GM12878 (cell line): ENCODE results near the gene IQGAP2. TPM values are rescaled to one million over a fixed set of nuclear protein-coding genes. Genes with fewer than 3 reads are reported as not detected.

Source experiments
- ATAC-seq: fragments of 200-7000 bp; cut with Tn5 transposase; 3 replicates; pipeline ENCODE4 v1.9.1; 2020; ENCODE audit warnings: mild to moderate bottlenecking, moderate library complexity
- BruUV-seq: library from RNA; stranded (reverse); fragments of 400-500 nt; replicated peaks from 2 replicates; lab custom pipeline; 2021; lab: Mats Ljungman, UMichigan
- CTCF ChIA-PET: fragments of 300-600 bp; sonication (Branson Sonifier 250); formaldehyde crosslinking; extraction: SDS; loops from one replicate; lab custom pipeline; 2021; ENCODE audit warnings: inconsistent platforms; lab: Yijun Ruan, JAX
- POLR2A ChIA-PET: fragments of 350-600 bp; formaldehyde crosslinking; extraction: SDS; loops from one replicate; lab custom pipeline; 2021; ENCODE audit warnings: inconsistent platforms; lab: Charles Lee
- RAD21 ChIA-PET: fragments of 300-600 bp; sonication (Branson Sonifier 250); formaldehyde crosslinking; loops from one replicate; lab custom pipeline; 2023; ENCODE audit warnings: antibody characterized with exemption; ENCODE audit not compliant: unreplicated experiment; lab: Charles Lee
- SMC1A ChIA-PET: fragments of 300-600 bp; sonication (Branson Sonifier 250); formaldehyde crosslinking; loops from one replicate; lab custom pipeline; 2023; ENCODE audit not compliant: unreplicated experiment, uncharacterized antibody; lab: Charles Lee
- DNase-seq: peaks from one replicate; pipeline ENCODE4 v3.0.0-alpha.2; 2011; ENCODE audit warnings: low read depth, low spot score
- FAIRE-seq: peaks from 3 replicates; lab custom pipeline; 2011; peaks lifted over from hg19 to GRCh38; lab: Jason Lieb, UNC
- H2AFZ ChIP-seq: 2 replicates; pipeline ENCODE4 v1.6.0; 2011; ENCODE audit warnings: low read depth, low read length, control low read depth; ENCODE audit not compliant: control insufficient read depth
- H3K27ac ChIP-seq: 2 replicates; pipeline ENCODE4 v1.5.1; 2011; ENCODE audit warnings: control low read depth; ENCODE audit not compliant: control insufficient read depth, insufficient read depth
- H3K27me3 ChIP-seq, 2 experiments: replicated peaks in 1 of 2; 2 replicates each; pipeline versions ENCODE4 v1.6.0 to v1.6.1; 2011; ENCODE audit warnings: low read length in 1 of 2; ENCODE audit not compliant: control insufficient read depth in 2 of 2, insufficient read depth in 2 of 2
- H3K36me3 ChIP-seq, 2 experiments: 2 replicates each; pipeline ENCODE4 v1.5.1; 2011; ENCODE audit warnings: low read length in 1 of 2; ENCODE audit not compliant: control insufficient read depth in 2 of 2, insufficient read depth in 2 of 2
- H3K4me1 ChIP-seq: 2 replicates; pipeline ENCODE4 v1.6.1; 2011; ENCODE audit warnings: mild to moderate bottlenecking, low read length, moderate library complexity, mixed read lengths; ENCODE audit not compliant: control insufficient read depth, insufficient read depth
- H3K4me2 ChIP-seq: 2 replicates; pipeline ENCODE4 v1.6.0; 2011; ENCODE audit warnings: control low read depth; ENCODE audit not compliant: control insufficient read depth, insufficient read depth
- H3K4me3 ChIP-seq: fragments of 200-600 bp; sonication (generic); 2 replicates; pipeline ENCODE4 v1.5.1; 2016
- H3K79me2 ChIP-seq: 2 replicates; pipeline ENCODE4 v1.6.0; 2011; ENCODE audit warnings: low read length; ENCODE audit not compliant: control insufficient read depth, insufficient read depth
- H3K9ac ChIP-seq: 2 replicates; pipeline ENCODE4 v1.8.0; 2011; ENCODE audit warnings: low read length, control low read depth, mixed read lengths; ENCODE audit not compliant: control insufficient read depth, insufficient read depth
- H3K9me3 ChIP-seq: replicated peaks from 3 replicates; pipeline ENCODE4 v1.5.1; 2011; ENCODE audit warnings: mild to moderate bottlenecking, low read length; ENCODE audit not compliant: control insufficient read depth, insufficient read depth
- H4K20me1 ChIP-seq: 2 replicates; pipeline ENCODE4 v1.6.0; 2011; ENCODE audit not compliant: control insufficient read depth, insufficient read depth
- BACH1 ChIP-seq: fragments of 450-650 bp; IDR thresholded peaks from 2 replicates; pipeline ENCODE4 v1.6.1; 2017; ENCODE audit warnings: mild to moderate bottlenecking, borderline replicate concordance
- BMI1 ChIP-seq: fragments of 450-650 bp; IDR thresholded peaks from 2 replicates; pipeline ENCODE4 v1.6.1; 2016; ENCODE audit warnings: mild to moderate bottlenecking, moderate library complexity, borderline replicate concordance
- HCFC1 ChIP-seq: fragments of 150-350 bp; IDR thresholded peaks from 2 replicates; pipeline ENCODE4 v1.6.1; 2014; ENCODE audit warnings: low read length
- IKZF2 ChIP-seq, 2 experiments: fragments of 450-650 bp; IDR thresholded peaks; 2 replicates each; pipeline ENCODE4 v1.6.1; 2017; ENCODE audit warnings: mild to moderate bottlenecking in 2 of 2, moderate library complexity in 2 of 2
- IRF5 ChIP-seq: fragments of 450-650 bp; IDR thresholded peaks from 2 replicates; pipeline ENCODE4 v1.6.1; 2017; ENCODE audit warnings: borderline replicate concordance
- JUND ChIP-seq: IDR thresholded peaks from 2 replicates; pipeline ENCODE4 v1.6.1; 2012; ENCODE audit warnings: low read depth, mild to moderate bottlenecking, low read length, improper control_type of control experiment, moderate library complexity
- MXI1 ChIP-seq: fragments of 150-350 bp; IDR thresholded peaks from 2 replicates; pipeline ENCODE4 v1.6.1; 2011; ENCODE audit warnings: low read depth, mild to moderate bottlenecking, inconsistent platforms, low read length, improper control_type of control experiment
- NR2F1 ChIP-seq: fragments of 450-650 bp; conservative IDR thresholded peaks from 2 replicates; pipeline ENCODE4 v1.6.1; 2017; ENCODE audit warnings: mild to moderate bottlenecking
- POU2F2 ChIP-seq: IDR thresholded peaks from 3 replicates; pipeline ENCODE4 v1.6.1; 2011; ENCODE audit warnings: low read depth, mild to moderate bottlenecking, low read length, borderline replicate concordance
- RB1 ChIP-seq: fragments of 450-650 bp; formaldehyde crosslinking; IDR thresholded peaks from 2 replicates; pipeline ENCODE4 v1.6.1; 2017; ENCODE audit warnings: mild to moderate bottlenecking, borderline replicate concordance
- RELA ChIP-seq: fragments of 450-650 bp; IDR thresholded peaks from 2 replicates; pipeline ENCODE4 v1.8.0; 2014; ENCODE audit warnings: borderline replicate concordance; ENCODE audit not compliant: partially characterized antibody
- RELB ChIP-seq: fragments of 450-650 bp; IDR thresholded peaks from 2 replicates; pipeline ENCODE4 v1.6.1; 2017; ENCODE audit warnings: low read depth, mild to moderate bottlenecking, moderate library complexity
- RUNX3 ChIP-seq: IDR thresholded peaks from 2 replicates; pipeline ENCODE4 v1.6.1; 2012; ENCODE audit warnings: low read length, inconsistent platforms
- SMAD1 ChIP-seq: fragments of 450-650 bp; IDR thresholded peaks from 2 replicates; pipeline ENCODE4 v1.6.1; 2018; ENCODE audit warnings: mild to moderate bottlenecking, low read depth; ENCODE audit not compliant: partially characterized antibody
- SRF ChIP-seq, 2 experiments: IDR thresholded peaks; 2 replicates each; pipeline ENCODE4 v1.6.1; 2011; ENCODE audit warnings: low read depth in 2 of 2, low read length in 2 of 2, mild to moderate bottlenecking in 1 of 2, moderate library complexity in 1 of 2
- SUPT20H ChIP-seq: IDR thresholded peaks from 2 replicates; pipeline ENCODE4 v1.6.1; 2011; ENCODE audit warnings: low read depth, mild to moderate bottlenecking, low read length, moderate library complexity, borderline replicate concordance; ENCODE audit not compliant: control insufficient read depth
- WRNIP1 ChIP-seq: IDR thresholded peaks from 2 replicates; pipeline ENCODE4 v1.6.1; 2011; ENCODE audit warnings: low read depth, low read length, improper control_type of control experiment, borderline replicate concordance
- ZBED1 ChIP-seq: IDR thresholded peaks from 2 replicates; pipeline ENCODE4 v1.6.1; 2016; ENCODE audit warnings: borderline replicate concordance
- ZNF622 ChIP-seq: fragments of 450-650 bp; IDR thresholded peaks from 2 replicates; pipeline ENCODE4 v1.6.1; 2017; ENCODE audit warnings: mild to moderate bottlenecking, inconsistent platforms
- WGBS: methylation state at CpG from one replicate; pipeline ENCODE4 v1.1.6; 2016; ENCODE audit warnings: low lambda C conversion rate; ENCODE audit not compliant: insufficient replicate concordance, insufficient coverage; ENCODE audit errors: missing lambda C conversion rate; 5-methylcytosine and 5-hydroxymethylcytosine counted together
- in situ Hi-C: fragments of 300-500 bp; cut with MboI; formaldehyde crosslinking; loops from 9 replicates; pipeline ENCODE4 v1.14.3; 2018; ENCODE audit warnings: mixed read lengths
- intact Hi-C: fragments of 100-400 bp; cut with micrococcal nuclease; formaldehyde crosslinking; loops from one replicate; pipeline ENCODE4 v1.14.2; 2022; ENCODE audit not compliant: unreplicated experiment
- polyA plus RNA-seq, 11 experiments: library from polyadenylated mRNA; depleted of rRNA in 4 of 11; unstranded in 6 of 11; stranded (reverse) in 5 of 11; fragments of >200 nt; fragmentation: Nextera tagmentation in 4 of 11; fragmentation: Illumina TruSeq in 1 of 11; extraction: Ambion mirVana in 4 of 11; extraction: Trizol in 1 of 11; gene quantifications; 1 replicate in 1 of 11; 2 replicates in 10 of 11; pipeline versions ENCODE4 v1.2.1 to v1.2.3, GENCODE V29; 2011 to 2016; ENCODE audit warnings: inconsistent platforms in 2 of 11, missing spikeins in 2 of 11, low read depth in 1 of 11
- total RNA-seq, 4 experiments: library from RNA; depleted of rRNA in 3 of 4; stranded (reverse); fragments of >200 nt in 3 of 4; fragmentation: Illumina TruSeq in 1 of 4; extraction: Trizol in 1 of 4; gene quantifications; 2 replicates each; pipeline versions ENCODE4 v1.2.1 to v1.2.3, GENCODE V29; 2013 to 2021

The IQGAP2 gene
- total and polyA plus RNA-seq, 10 of the 15 experiments (the other 5 are each of a cell fraction or from before 2014, with no cell fraction given) = 14.5 to 41.4 (median 21.8) TPM

GRCh38 chr5:76689321-76690036 is 286.4 kb downstream of the IQGAP2 start (continued):
- TF ChIP-seq POU2F2 (no peak), RUNX3 (no peak), BACH1 (no peak), NR2F1 (no peak), ZNF622 (no peak), SRF (IDR thresholded peaks at IDR 0.05; ENCODE audit: low read depth in 2 of 2, low read length in 2 of 2) (no peak), IKZF2 (IDR thresholded peaks at IDR 0.05) (no peak)

- H3K4me1 ChIP-seq = peaks cover 10% of the 10 kb centered on the region
- in situ Hi-C loops = no loop called here
- no peaks in the 10 kb centered on the region for H3K79me2 ChIP-seq
- no peak overlapping the region for H3K4me3 ChIP-seq
- no peak overlapping the region for H3K27ac ChIP-seq
- WGBS = 97% methylated on average over 3 of the region's 3 CpGs
- H3K36me3 ChIP-seq = no peaks in the 10 kb centered on the region
- no peak overlapping the region for H3K9ac ChIP-seq
- no peak for DNase-seq
- intact Hi-C loops = no loop called here
- H4K20me1 ChIP-seq = no peaks in the 10 kb centered on the region
- no peak overlapping the region for H3K4me2 ChIP-seq
- no TSS peak for BruUV-seq
- POLR2A ChIA-PET = no interaction called here
- H3K9me3 ChIP-seq = no peaks in the 10 kb centered on the region
- no peak for FAIRE-seq
- SMC1A ChIA-PET = interaction anchor here (0.9 to 1.4 kb wide), 5 partner anchors 14 to 23 kb away, joined by 3 to 5 read pairs (median 4); no protein-coding TSS in a partner anchor
- CTCF ChIA-PET = interaction anchor here (1.2 to 1.4 kb wide), 5 partner anchors 12 to 84 kb away, joined by 3 to 6 read pairs (median 4); no protein-coding TSS in a partner anchor
- RAD21 ChIA-PET = interaction anchor here (1.4 to 1.5 kb wide), 2 partner anchors 50 to 84 kb away, joined by 3 to 7 read pairs; no protein-coding TSS in a partner anchor
- no peak for ATAC-seq
- no peak overlapping the region for H2AFZ ChIP-seq
- H3K27me3 ChIP-seq = no peaks in the 10 kb centered on the region
- TF ChIP-seq BMI1 (no peak), SUPT20H (no peak), WRNIP1 (no peak), IRF5 (no peak), MXI1 (no peak), RELA (no peak), HCFC1 (no peak), SMAD1 (no peak), RELB (no peak), ZNF622 (no peak), JUND (no peak), ZBED1 (no peak), RB1 (no peak)
Measured at GRCh38 chr5:76690037-76690679, 287.1 kb downstream of the IQGAP2 start.
